HepG2 (cell line): ENCODE results near the gene FMNL2. TPM values are rescaled to one million over a fixed set of nuclear protein-coding genes. Genes with fewer than 3 reads are reported as not detected.
A peak's percentile ranks its signal among the peaks of the same experiment; 100 is the strongest.

Source experiments
- AKAP8 ChIP-seq: sonication (generic); formaldehyde crosslinking; IDR thresholded peaks from 2 replicates; pipeline ENCODE4 v1.5.1; 2020; ENCODE audit warnings: mild to moderate bottlenecking, missing genetic modification reagents
- ARID3A ChIP-seq: IDR thresholded peaks from 2 replicates; pipeline ENCODE4 v1.6.1; 2012; ENCODE audit warnings: low read depth, low read length, improper control_type of control experiment
- ATF6 ChIP-seq: sonication (generic); formaldehyde crosslinking; conservative IDR thresholded peaks from 2 replicates; pipeline ENCODE4 v1.4.0; 2020; ENCODE audit warnings: missing genetic modification reagents
- DNMT3B ChIP-seq: conservative IDR thresholded peaks from 2 replicates; pipeline ENCODE4 v1.6.1; 2016; ENCODE audit warnings: missing biosample characterization, control low read depth
- GMEB2 ChIP-seq: IDR thresholded peaks from 2 replicates; pipeline ENCODE4 v1.6.1; 2016; ENCODE audit warnings: missing biosample characterization, missing genetic modification reagents, low read depth
- HDAC1 ChIP-seq: sonication (generic); formaldehyde crosslinking; IDR thresholded peaks from 2 replicates; pipeline ENCODE4 v1.5.1; 2020; ENCODE audit warnings: mild to moderate bottlenecking, missing genetic modification reagents
- HHEX ChIP-seq: IDR thresholded peaks from 2 replicates; pipeline ENCODE4 v1.6.1; 2016; ENCODE audit warnings: control low read depth
- JARID2 ChIP-seq: sonication (generic); formaldehyde crosslinking; IDR thresholded peaks from 2 replicates; pipeline ENCODE4 v1.8.1; 2023; ENCODE audit warnings: missing genetic modification reagents, inconsistent platforms; ENCODE audit not compliant: insufficient replicate concordance
- MYPOP ChIP-seq: sonication (generic); formaldehyde crosslinking; IDR thresholded peaks from 2 replicates; pipeline ENCODE4 v1.8.1; 2023; ENCODE audit warnings: mild to moderate bottlenecking, moderate library complexity, missing genetic modification reagents
- NCOR1 ChIP-seq: fragments of 200-600 bp; sonication (generic); IDR thresholded peaks from 2 replicates; pipeline ENCODE4 v1.7.0; 2017; ENCODE audit warnings: antibody characterized with exemption, low read length, borderline replicate concordance
- REL ChIP-seq: sonication (generic); formaldehyde crosslinking; conservative IDR thresholded peaks from 2 replicates; pipeline ENCODE4 v1.8.0; 2022; ENCODE audit warnings: mild to moderate bottlenecking, missing genetic modification reagents, moderate library complexity
- REST ChIP-seq, 2 experiments: IDR thresholded peaks; 2 replicates each; pipeline ENCODE4 v1.6.1; 2011 to 2012; ENCODE audit warnings: low read length in 2 of 2, borderline replicate concordance in 1 of 2, low read depth in 1 of 2, mild to moderate bottlenecking in 1 of 2, moderate library complexity in 1 of 2
- U2AF1 ChIP-seq: fragments of 200-400 bp; formaldehyde crosslinking; optimal IDR thresholded peaks from 2 replicates; pipeline ENCODE3; 2017; ENCODE audit warnings: mild to moderate bottlenecking, low read depth, low read length
- WIZ ChIP-seq: sonication (generic); formaldehyde crosslinking; IDR thresholded peaks from 2 replicates; pipeline ENCODE4 v1.5.1; 2020; ENCODE audit warnings: mild to moderate bottlenecking, missing genetic modification reagents
- ZKSCAN5 ChIP-seq: sonication (generic); formaldehyde crosslinking; IDR thresholded peaks from 2 replicates; pipeline ENCODE4 v1.5.1; 2020; ENCODE audit warnings: mild to moderate bottlenecking, missing genetic modification reagents
- ZNF12 ChIP-seq: sonication (generic); formaldehyde crosslinking; IDR thresholded peaks from 2 replicates; pipeline ENCODE4 v1.5.0; 2020; ENCODE audit warnings: missing genetic modification reagents
- ZNF740 ChIP-seq: sonication (generic); formaldehyde crosslinking; IDR thresholded peaks from 2 replicates; pipeline ENCODE4 v1.4.0; 2020; ENCODE audit warnings: missing genetic modification reagents
- polyA plus RNA-seq, 8 experiments: library from polyadenylated mRNA; depleted of rRNA in 3 of 8; stranded (reverse) in 7 of 8; unstranded in 1 of 8; fragments of >200 nt; fragmentation: Illumina TruSeq in 4 of 8; extraction: Trizol in 4 of 8; gene quantifications; 2 replicates each; pipeline versions ENCODE4 v1.2.1 to v1.2.3, GENCODE V29; 2011 to 2016; ENCODE audit warnings: low read depth in 4 of 8, missing spikeins in 1 of 8, mixed read lengths in 1 of 8; ENCODE audit not compliant: insufficient read depth in 1 of 8
- total RNA-seq, 5 experiments: library from RNA; depleted of rRNA; stranded (reverse); fragments of >200 nt; fragmentation: Illumina TruSeq; extraction: Trizol; gene quantifications; 2 replicates each; pipeline ENCODE4 v1.2.3, GENCODE V29; 2016; ENCODE audit warnings: low read depth in 1 of 5

FMNL2 gene
- total and polyA plus RNA-seq, 2 of the 13 experiments (the other 11 are each of a cell fraction or from before 2014, with no cell fraction given): 66.5 to 67.7 TPM

- TF ChIP-seq NCOR1: no peak; the same call in 1 of the 2 replicates
- no peak for TF ChIP-seq ZKSCAN5
- peak; percentile 45 for TF ChIP-seq U2AF1
- TF ChIP-seq ZNF12 (CRISPR knock-in tag): 0 out of 2 replicates have a peak, but pooled peaks have one; percentile 29
- TF ChIP-seq HHEX (CRISPR knock-in tag): no peak
- TF ChIP-seq HDAC1 (CRISPR knock-in tag): peak; percentile 91; the same call in 1 of the 2 replicates
- TF ChIP-seq AKAP8 (CRISPR knock-in tag): peak; percentile 90
- TF ChIP-seq ZNF740 (CRISPR knock-in tag): peak; percentile 67; the same call in 1 of the 2 replicates
- TF ChIP-seq JARID2: peak; percentile 36
- TF ChIP-seq ARID3A: no peak
- 0 out of 2 replicates have a peak, but pooled peaks have one; percentile 24 for TF ChIP-seq REL (CRISPR knock-in tag)
- TF ChIP-seq MYPOP: peak; percentile 74; the same call in 1 of the 2 replicates
- peak; percentile 72; the same call in 1 of the 2 replicates for TF ChIP-seq DNMT3B (CRISPR knock-in tag)
- peak; percentile 49; the same call in 1 of the 2 replicates for TF ChIP-seq WIZ (CRISPR knock-in tag)
- TF ChIP-seq GMEB2: no peak
- TF ChIP-seq REST (IDR thresholded peaks at IDR 0.05; ENCODE audit: borderline replicate concordance in 1 of 2, low read depth in 1 of 2, low read length in 2 of 2): peak in 1 of 2 experiments; percentile 86; a peak in 2 of 4 replicates
- TF ChIP-seq ATF6: no peak
These were observed at the start of gene FMNL2 (continued) for GRCh38 chr2:152335016-152335725.
